Measurements from ENCODE around the gene NTSR1. TPM values are rescaled to one million over a fixed set of nuclear protein-coding genes. Genes with fewer than 3 reads are reported as not detected.

NTSR1 gene
- total and polyA plus RNA-seq, 2 experiments from 2014 or later = 0.15 to 1.4 TPM

DNA sequence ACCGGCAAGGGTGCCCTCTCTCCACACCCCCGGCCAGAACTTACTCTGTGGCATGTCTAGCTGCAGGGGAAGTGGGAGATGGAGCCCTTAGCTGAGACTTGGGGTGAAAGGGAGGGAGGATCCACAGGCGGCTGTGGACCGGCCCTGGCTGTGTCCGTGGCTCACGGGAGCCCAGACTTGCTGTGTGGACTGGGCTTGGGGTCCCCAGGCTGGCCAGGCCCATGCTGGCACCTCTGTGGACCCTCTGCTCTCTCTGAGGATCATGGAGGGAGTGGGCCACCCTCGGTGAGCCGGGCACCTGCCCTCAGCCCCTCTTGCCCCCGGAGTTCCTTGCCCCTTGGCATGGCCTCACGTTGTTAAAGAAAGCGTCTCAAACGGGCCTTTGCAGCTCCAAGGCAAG lies 8.9 kb upstream of the NTSR1 start:
- H3K27me3 Mint-ChIP-seq (ENCODE audit: insufficient read depth, low read depth, poor library complexity) = peaks cover 9% of the 10 kb centered on the region
- no peak overlapping the region for H3K4me2 ChIP-seq
- no peak for TF ChIP-seq ZNF462 (CRISPR knock-in tag; IDR thresholded peaks at IDR 0.05)
- no peak for TF ChIP-seq JUNB (IDR thresholded peaks at IDR 0.05; ENCODE audit: unreplicated experiment)
- TF ChIP-seq ETS1 (IDR thresholded peaks at IDR 0.05) = no peak
- TF ChIP-seq STAT1 (IDR thresholded peaks at IDR 0.05; ENCODE audit: unreplicated experiment) = no peak
- TF ChIP-seq ZNF331 (CRISPR knock-in tag; IDR thresholded peaks at IDR 0.05; ENCODE audit: low read depth) = no peak
- no peak for TF ChIP-seq ZNF114 (CRISPR knock-in tag; IDR thresholded peaks at IDR 0.05)
- no peak for TF ChIP-seq CREB1 (CRISPR knock-in tag; IDR thresholded peaks at IDR 0.05; ENCODE audit: low read depth)
- TF ChIP-seq EZH2phosphoT487 (IDR thresholded peaks at IDR 0.05; ENCODE audit: unreplicated experiment) = no peak
- H3K27ac Mint-ChIP-seq = no peak overlapping the region
- no peaks in the 10 kb centered on the region for H3K4me1 Mint-ChIP-seq
- H3K4me3 Mint-ChIP-seq = no peak overlapping the region
- no peaks in the 10 kb centered on the region for H3F3A ChIP-seq (replicated peaks; ENCODE audit: low read depth)
- no peak for DNase-seq (ENCODE audit: low spot score)
- H3K27ac ChIP-seq (ENCODE audit: low read depth) = no peak overlapping the region
- no peaks in the 10 kb centered on the region for H3K9me3 Mint-ChIP-seq
- H3K4me3 ChIP-seq = no peak overlapping the region
- no peaks in the 10 kb centered on the region for H3K36me3 Mint-ChIP-seq (ENCODE audit: low read depth)
- H3K9me2 ChIP-seq (ENCODE audit: insufficient read depth) = no peaks in the 10 kb centered on the region
- H3K4me1 ChIP-seq (ENCODE audit: insufficient read depth) = no peaks in the 10 kb centered on the region
- H4K20me1 ChIP-seq (replicated peaks; ENCODE audit: insufficient read depth) = no peaks in the 10 kb centered on the region
- no peak for ATAC-seq
- no peaks in the 10 kb centered on the region for H3K79me2 ChIP-seq (replicated peaks; ENCODE audit: insufficient read depth)
- no peaks in the 10 kb centered on the region for H3K36me3 ChIP-seq (ENCODE audit: insufficient read depth)
- H3K27me3 ChIP-seq (ENCODE audit: insufficient read depth) = no peaks in the 10 kb centered on the region
- H2AFZ ChIP-seq = no peak overlapping the region

Measured in GM23338 (cell line).